GM18499 (cell line): ENCODE results near the gene RAB40B.

Experiments used
- ATAC-seq: cut with Tn5 transposase; IDR thresholded peaks from one replicate; pipeline ENCODE4 v1.9.1; 2021; ENCODE audit warnings: moderate number of reproducible peaks; ENCODE audit not compliant: insufficient read depth, unreplicated experiment

The RAB40B gene

GRCh38 chr17:82716203-82717010, 17.9 kb upstream of the RAB40B start, which contains the start of gene FN3KRP:
TSS of gene FN3KRP (plus strand) at chr17:82716706. CDS start at chr17:82716756, 50 bp downstream.
- no peak for ATAC-seq

- ATAC-seq = no peak
Observed at GRCh38 chr17:82713071-82713723, 14.7 kb upstream of the RAB40B start.

- no peak for ATAC-seq
Observed at GRCh38 chr17:82710499-82711232, 12.2 kb upstream of the RAB40B start.

GRCh38 chr17:82709676-82710498, 11.4 kb upstream of the RAB40B start:
- ATAC-seq = no peak

GRCh38 chr17:82709024-82709675, 10.7 kb upstream of the RAB40B start:
- no peak for ATAC-seq

- ATAC-seq = no peak
Observed at GRCh38 chr17:82705756-82706155, 7.3 kb upstream of the RAB40B start.

GRCh38 chr17:82704886-82705285, 6.4 kb upstream of the RAB40B start:
- ATAC-seq = no peak

GRCh38 chr17:82703935-82704865, 5.7 kb upstream of the RAB40B start:
- no peak for ATAC-seq

GRCh38 chr17:82703036-82703745, 4.7 kb upstream of the RAB40B start:
- ATAC-seq = no peak

GRCh38 chr17:82702231-82702927, 3.9 kb upstream of the RAB40B start:
- ATAC-seq = no peak

- ATAC-seq = no peak
Observed at GRCh38 chr17:82699551-82699950, 1.1 kb upstream of the RAB40B start.

GRCh38 chr17:82698974-82699442, 510 bp upstream of the RAB40B start:
- ATAC-seq = no peak

- ATAC-seq = no peak
Observed at GRCh38 chr17:82697808-82698064, 762 bp downstream of the RAB40B start.

GRCh38 chr17:82696916-82697807, 1.3 kb downstream of the RAB40B start:
- no peak for ATAC-seq

GRCh38 chr17:82696259-82696658, 2.2 kb downstream of the RAB40B start:
- no peak for ATAC-seq

GRCh38 chr17:82694647-82695046, 3.9 kb downstream of the RAB40B start:
- no peak for ATAC-seq
